GM12878 (cell line): ENCODE data around the gene TAX1BP3. TPM values are rescaled to one million over a fixed set of nuclear protein-coding genes. Genes with fewer than 3 reads are reported as not detected.

Experiments
- ATAC-seq: fragments of 200-7000 bp; cut with Tn5 transposase; 3 replicates; pipeline ENCODE4 v1.9.1; 2020; ENCODE audit warnings: mild to moderate bottlenecking, moderate library complexity
- BruUV-seq: library from RNA; stranded (reverse); fragments of 400-500 nt; replicated peaks from 2 replicates; lab custom pipeline; 2021; lab: Mats Ljungman, UMichigan
- CTCF ChIA-PET: fragments of 300-600 bp; sonication (Branson Sonifier 250); formaldehyde crosslinking; extraction: SDS; loops from one replicate; lab custom pipeline; 2021; ENCODE audit warnings: inconsistent platforms; lab: Yijun Ruan, JAX
- POLR2A ChIA-PET: fragments of 350-600 bp; formaldehyde crosslinking; extraction: SDS; loops from one replicate; lab custom pipeline; 2021; ENCODE audit warnings: inconsistent platforms; lab: Charles Lee
- RAD21 ChIA-PET: fragments of 300-600 bp; sonication (Branson Sonifier 250); formaldehyde crosslinking; loops from one replicate; lab custom pipeline; 2023; ENCODE audit warnings: antibody characterized with exemption; ENCODE audit not compliant: unreplicated experiment; lab: Charles Lee
- SMC1A ChIA-PET: fragments of 300-600 bp; sonication (Branson Sonifier 250); formaldehyde crosslinking; loops from one replicate; lab custom pipeline; 2023; ENCODE audit not compliant: unreplicated experiment, uncharacterized antibody; lab: Charles Lee
- DNase-seq: peaks from one replicate; pipeline ENCODE4 v3.0.0-alpha.2; 2011; ENCODE audit warnings: low read depth, low spot score
- FAIRE-seq: peaks from 3 replicates; lab custom pipeline; 2011; peaks lifted over from hg19 to GRCh38; lab: Jason Lieb, UNC
- H2AFZ ChIP-seq: 2 replicates; pipeline ENCODE4 v1.6.0; 2011; ENCODE audit warnings: low read depth, low read length, control low read depth; ENCODE audit not compliant: control insufficient read depth
- H3K27ac ChIP-seq: 2 replicates; pipeline ENCODE4 v1.5.1; 2011; ENCODE audit warnings: control low read depth; ENCODE audit not compliant: control insufficient read depth, insufficient read depth
- H3K27me3 ChIP-seq, 2 experiments: replicated peaks in 1 of 2; 2 replicates each; pipeline versions ENCODE4 v1.6.0 to v1.6.1; 2011; ENCODE audit warnings: low read length in 1 of 2; ENCODE audit not compliant: control insufficient read depth in 2 of 2, insufficient read depth in 2 of 2
- H3K36me3 ChIP-seq, 2 experiments: 2 replicates each; pipeline ENCODE4 v1.5.1; 2011; ENCODE audit warnings: low read length in 1 of 2; ENCODE audit not compliant: control insufficient read depth in 2 of 2, insufficient read depth in 2 of 2
- H3K4me1 ChIP-seq: 2 replicates; pipeline ENCODE4 v1.6.1; 2011; ENCODE audit warnings: mild to moderate bottlenecking, low read length, moderate library complexity, mixed read lengths; ENCODE audit not compliant: control insufficient read depth, insufficient read depth
- H3K4me2 ChIP-seq: 2 replicates; pipeline ENCODE4 v1.6.0; 2011; ENCODE audit warnings: control low read depth; ENCODE audit not compliant: control insufficient read depth, insufficient read depth
- H3K4me3 ChIP-seq: fragments of 200-600 bp; sonication (generic); 2 replicates; pipeline ENCODE4 v1.5.1; 2016
- H3K79me2 ChIP-seq: 2 replicates; pipeline ENCODE4 v1.6.0; 2011; ENCODE audit warnings: low read length; ENCODE audit not compliant: control insufficient read depth, insufficient read depth
- H3K9ac ChIP-seq: 2 replicates; pipeline ENCODE4 v1.8.0; 2011; ENCODE audit warnings: low read length, control low read depth, mixed read lengths; ENCODE audit not compliant: control insufficient read depth, insufficient read depth
- H3K9me3 ChIP-seq: replicated peaks from 3 replicates; pipeline ENCODE4 v1.5.1; 2011; ENCODE audit warnings: mild to moderate bottlenecking, low read length; ENCODE audit not compliant: control insufficient read depth, insufficient read depth
- H4K20me1 ChIP-seq: 2 replicates; pipeline ENCODE4 v1.6.0; 2011; ENCODE audit not compliant: control insufficient read depth, insufficient read depth
- BACH1 ChIP-seq: fragments of 450-650 bp; IDR thresholded peaks from 2 replicates; pipeline ENCODE4 v1.6.1; 2017; ENCODE audit warnings: mild to moderate bottlenecking, borderline replicate concordance
- BCL3 ChIP-seq: IDR thresholded peaks from 2 replicates; pipeline ENCODE4 v1.6.1; 2011; ENCODE audit warnings: borderline replicate concordance, low read depth, mild to moderate bottlenecking, moderate library complexity, low read length; ENCODE audit not compliant: insufficient read depth, poor library complexity, severe bottlenecking
- ESRRA ChIP-seq: IDR thresholded peaks from 2 replicates; pipeline ENCODE4 v1.6.1; 2012; ENCODE audit warnings: mild to moderate bottlenecking, low read length, improper control_type of control experiment
- MEF2A ChIP-seq: IDR thresholded peaks from 2 replicates; pipeline ENCODE4 v1.6.1; 2011; ENCODE audit warnings: low read depth, mild to moderate bottlenecking, low read length, moderate library complexity; ENCODE audit not compliant: insufficient read depth
- PKNOX1 ChIP-seq: fragments of 450-650 bp; IDR thresholded peaks from 2 replicates; pipeline ENCODE4 v1.6.1; 2016; ENCODE audit warnings: mild to moderate bottlenecking
- RCOR1 ChIP-seq: conservative IDR thresholded peaks from 2 replicates; pipeline ENCODE4 v1.6.1; 2012; ENCODE audit warnings: low read depth, low read length, improper control_type of control experiment
- RUNX3 ChIP-seq: IDR thresholded peaks from 2 replicates; pipeline ENCODE4 v1.6.1; 2012; ENCODE audit warnings: low read length, inconsistent platforms
- SMARCA5 ChIP-seq: fragments of 450-650 bp; IDR thresholded peaks from 2 replicates; pipeline ENCODE4 v1.6.1; 2017; ENCODE audit warnings: mild to moderate bottlenecking
- SPI1 ChIP-seq: IDR thresholded peaks from 2 replicates; pipeline ENCODE4 v1.6.1; 2011; ENCODE audit warnings: low read depth, mild to moderate bottlenecking, low read length, moderate library complexity, borderline replicate concordance; ENCODE audit not compliant: insufficient read depth
- SRF ChIP-seq, 2 experiments: IDR thresholded peaks; 2 replicates each; pipeline ENCODE4 v1.6.1; 2011; ENCODE audit warnings: low read depth in 2 of 2, low read length in 2 of 2, mild to moderate bottlenecking in 1 of 2, moderate library complexity in 1 of 2
- TCF3 ChIP-seq: IDR thresholded peaks from 2 replicates; pipeline ENCODE4 v1.6.1; 2012; ENCODE audit warnings: low read depth, mild to moderate bottlenecking, low read length, borderline replicate concordance; ENCODE audit not compliant: insufficient read depth
- USF1 ChIP-seq: IDR thresholded peaks from 2 replicates; pipeline ENCODE4 v1.6.1; 2011; ENCODE audit warnings: borderline replicate concordance, low read depth, mild to moderate bottlenecking, moderate library complexity, mixed read lengths, low read length; ENCODE audit not compliant: insufficient read depth; ENCODE audit errors: extremely low read length
- WGBS: methylation state at CpG from one replicate; pipeline ENCODE4 v1.1.6; 2016; ENCODE audit warnings: low lambda C conversion rate; ENCODE audit not compliant: insufficient replicate concordance, insufficient coverage; ENCODE audit errors: missing lambda C conversion rate; 5-methylcytosine and 5-hydroxymethylcytosine counted together
- in situ Hi-C: fragments of 300-500 bp; cut with MboI; formaldehyde crosslinking; loops from 9 replicates; pipeline ENCODE4 v1.14.3; 2018; ENCODE audit warnings: mixed read lengths
- intact Hi-C: fragments of 100-400 bp; cut with micrococcal nuclease; formaldehyde crosslinking; loops from one replicate; pipeline ENCODE4 v1.14.2; 2022; ENCODE audit not compliant: unreplicated experiment
- polyA plus RNA-seq, 11 experiments: library from polyadenylated mRNA; depleted of rRNA in 4 of 11; unstranded in 6 of 11; stranded (reverse) in 5 of 11; fragments of >200 nt; fragmentation: Nextera tagmentation in 4 of 11; fragmentation: Illumina TruSeq in 1 of 11; extraction: Ambion mirVana in 4 of 11; extraction: Trizol in 1 of 11; gene quantifications; 1 replicate in 1 of 11; 2 replicates in 10 of 11; pipeline versions ENCODE4 v1.2.1 to v1.2.3, GENCODE V29; 2011 to 2016; ENCODE audit warnings: inconsistent platforms in 2 of 11, missing spikeins in 2 of 11, low read depth in 1 of 11
- total RNA-seq, 4 experiments: library from RNA; depleted of rRNA in 3 of 4; stranded (reverse); fragments of >200 nt in 3 of 4; fragmentation: Illumina TruSeq in 1 of 4; extraction: Trizol in 1 of 4; gene quantifications; 2 replicates each; pipeline versions ENCODE4 v1.2.1 to v1.2.3, GENCODE V29; 2013 to 2021

TAX1BP3 gene
- total and polyA plus RNA-seq, 10 of the 15 experiments (the other 5 are each of a cell fraction or from before 2014, with no cell fraction given) = 1.00 to 40.4 (median 15.4) TPM

- FAIRE-seq (no peak), ATAC-seq (peak; percentile 41; the same call in 2 of the 3 replicates), DNase-seq (no peak)
- Histone ChIP-seq H3K4me1 (peaks cover 8% of the 10 kb centered on the region), H3K9me3 (no peaks in the 10 kb centered on the region), H3K4me2 (no peak overlapping the region), H3K4me3 (no peak overlapping the region), H4K20me1 (no peaks in the 10 kb centered on the region), H3K27me3 (no peaks in the 10 kb centered on the region), H3K9ac (no peak overlapping the region), H2AFZ (no peak overlapping the region), H3K79me2 (no peaks in the 10 kb centered on the region), H3K27ac (no peak overlapping the region), H3K36me3 (no peaks in the 10 kb centered on the region)
- 0 out of 2 replicates have a peak, but pooled peaks have one; percentile 40 for TF ChIP-seq SMARCA5
- TF ChIP-seq RUNX3 = 0 out of 2 replicates have a peak, but pooled peaks have one; percentile 7
- no peak for TF ChIP-seq ESRRA
- TF ChIP-seq SPI1 = no peak
- TF ChIP-seq MEF2A = 0 out of 2 replicates have a peak, but pooled peaks have one; percentile 32
- ChIA-PET POLR2A (no interaction called here), CTCF (interaction anchor here (2.5 kb wide), 1 partner anchor 42 kb away, joined by 7 read pairs; no protein-coding TSS in a partner anchor), RAD21 (no interaction called here), SMC1A (no interaction called here)
- intact Hi-C loops (loop anchor here (10.0 kb wide), 1 partner anchor 599 kb away; no protein-coding TSS in a partner anchor), in situ Hi-C loops (loop anchor here (5.0 kb wide), 1 partner anchor 602 kb away; no protein-coding TSS in a partner anchor)
- BruUV-seq = no TSS peak
- WGBS = 40% methylated on average over 4 of the region's 4 CpGs
These were observed 24.5 kb downstream of the TAX1BP3 start for GRCh38 chr17:3643889-3644349.

GRCh38 chr17:3641717-3642486 lies 26.5 kb downstream of the TAX1BP3 start:
- SMC1A ChIA-PET = no interaction called here
- H3K4me1 ChIP-seq = peaks cover 8% of the 10 kb centered on the region
- H3K27ac ChIP-seq = no peak overlapping the region
- H3K27me3 ChIP-seq = no peaks in the 10 kb centered on the region
- no peak overlapping the region for H2AFZ ChIP-seq
- intact Hi-C loops (loop anchor here (10.0 kb wide), 1 partner anchor 597 kb away; no protein-coding TSS in a partner anchor), in situ Hi-C loops (loop anchor here (5.0 kb wide), 1 partner anchor 600 kb away; no protein-coding TSS in a partner anchor)
- RAD21 ChIA-PET = no interaction called here
- no peaks in the 10 kb centered on the region for H3K9me3 ChIP-seq
- FAIRE-seq = no peak
- no TSS peak for BruUV-seq
- POLR2A ChIA-PET = no interaction called here
- no peak for DNase-seq
- no peak for ATAC-seq
- no peaks in the 10 kb centered on the region for H3K79me2 ChIP-seq
- no peaks in the 10 kb centered on the region for H4K20me1 ChIP-seq
- no peak overlapping the region for H3K4me2 ChIP-seq
- CTCF ChIA-PET = no interaction called here
- no peak overlapping the region for H3K9ac ChIP-seq
- WGBS = 88% methylated on average over 18 of the region's 19 CpGs
- no peak overlapping the region for H3K4me3 ChIP-seq
- H3K36me3 ChIP-seq = no peaks in the 10 kb centered on the region
- TF ChIP-seq BCL3 (peak; percentile 70), PKNOX1 (no peak), USF1 (no peak), RCOR1 (no peak), SRF (IDR thresholded peaks at IDR 0.05; ENCODE audit: low read depth in 2 of 2, low read length in 2 of 2) (no peak), BACH1 (no peak), TCF3 (0 out of 2 replicates have a peak, but pooled peaks have one; percentile 13)
